HEK293T (cell line): ENCODE data around the gene C2orf76.

Experiments
- BHLHE40 ChIP-seq: fragments of 450-650 bp; IDR thresholded peaks from 2 replicates; pipeline ENCODE4 v1.6.1; 2016; ENCODE audit warnings: mild to moderate bottlenecking, moderate library complexity, borderline replicate concordance
- FOXA1 ChIP-seq: fragments of 450-650 bp; IDR thresholded peaks from 2 replicates; pipeline ENCODE4 v1.6.1; 2016; ENCODE audit warnings: mild to moderate bottlenecking
- FOXK2 ChIP-seq: fragments of 450-650 bp; IDR thresholded peaks from 2 replicates; pipeline ENCODE4 v1.6.1; 2016; ENCODE audit warnings: mild to moderate bottlenecking
- FOXM1 ChIP-seq: fragments of 450-650 bp; IDR thresholded peaks from 2 replicates; pipeline ENCODE4 v1.6.1; 2017; ENCODE audit warnings: mild to moderate bottlenecking, borderline replicate concordance
- HDGF ChIP-seq: fragments of 450-650 bp; IDR thresholded peaks from 2 replicates; pipeline ENCODE4 v1.6.1; 2017; ENCODE audit warnings: antibody characterized with exemption, borderline replicate concordance
- SP1 ChIP-seq: fragments of 450-650 bp; IDR thresholded peaks from 2 replicates; pipeline ENCODE4 v1.6.1; 2017
- SUZ12 ChIP-seq: fragments of 450-650 bp; IDR thresholded peaks from 2 replicates; pipeline ENCODE4 v1.6.1; 2016; ENCODE audit warnings: mild to moderate bottlenecking
- TARDBP ChIP-seq: fragments of 450-650 bp; IDR thresholded peaks from 2 replicates; pipeline ENCODE4 v1.6.1; 2016
- ZNF384 ChIP-seq: fragments of 450-650 bp; IDR thresholded peaks from 2 replicates; pipeline ENCODE4 v1.6.1; 2016

GRCh38 chr2:119311831-119312230, 54.8 kb downstream of the C2orf76 start:
- TF ChIP-seq HDGF: no peak
- no peak for TF ChIP-seq SP1
- TF ChIP-seq FOXA1: no peak
- TF ChIP-seq FOXK2: no peak
- no peak for TF ChIP-seq BHLHE40
- no peak for TF ChIP-seq SUZ12
- TF ChIP-seq TARDBP: no peak
- TF ChIP-seq ZNF384: no peak
- no peak for TF ChIP-seq FOXM1
